ENCODE results near the gene PEPD. TPM values are rescaled to one million over a fixed set of nuclear protein-coding genes. Genes with fewer than 3 reads are reported as not detected.

The PEPD gene
- total and polyA plus RNA-seq, 10 of the 15 experiments (the other 5 are each of a cell fraction or from before 2014, with no cell fraction given): 1.4 to 52.0 (median 20.2) TPM

DNA sequence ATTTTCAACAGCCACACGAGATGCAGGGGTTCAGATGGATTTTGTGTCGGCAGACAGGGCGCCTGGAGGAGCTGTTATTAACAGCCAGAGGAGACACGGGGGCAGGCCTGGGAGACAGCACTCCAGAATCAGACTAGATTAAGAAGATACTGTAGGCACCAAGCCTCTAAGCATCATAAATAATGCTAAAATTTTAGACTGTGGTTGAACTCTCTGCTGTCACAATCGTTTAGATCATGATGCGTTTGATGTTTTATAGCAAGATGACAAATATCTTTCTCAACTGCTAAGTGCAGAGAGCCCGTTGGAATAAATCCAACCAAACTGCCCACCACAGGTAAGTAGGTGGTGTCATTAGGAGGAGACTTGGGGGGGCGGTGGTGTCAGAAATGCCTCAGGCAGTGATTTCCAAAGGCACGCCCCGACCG lies 84.2 kb downstream of the PEPD start:
- FAIRE-seq (no peak), ATAC-seq (no peak), DNase-seq (ENCODE audit: low read depth, low spot score) (no peak)
- no TSS peak for BruUV-seq (replicated peaks)
- RAD21 ChIA-PET (ENCODE audit: unreplicated experiment): no interaction called here
- Histone ChIP-seq H3K9me3 (replicated peaks; ENCODE audit: control insufficient read depth, insufficient read depth, low read length) (no peaks in the 10 kb centered on the region), H3K4me2 (ENCODE audit: control insufficient read depth, insufficient read depth) (no peak overlapping the region), H4K20me1 (ENCODE audit: control insufficient read depth, insufficient read depth) (no peaks in the 10 kb centered on the region), H3K27me3 (replicated peaks in 1 of 2; ENCODE audit: control insufficient read depth in 2 of 2, insufficient read depth in 2 of 2, low read length in 1 of 2) (no peaks in the 10 kb centered on the region), H3K9ac (ENCODE audit: control insufficient read depth, insufficient read depth, low read length) (no peak overlapping the region), H2AFZ (ENCODE audit: control insufficient read depth, low read depth, low read length) (no peak overlapping the region), H3K27ac (ENCODE audit: control insufficient read depth, insufficient read depth) (no peak overlapping the region), H3K4me3 (no peak overlapping the region), H3K36me3 (ENCODE audit: control insufficient read depth in 2 of 2, insufficient read depth in 2 of 2, low read length in 1 of 2) (no peaks in the 10 kb centered on the region), H3K4me1 (ENCODE audit: control insufficient read depth, insufficient read depth, low read length) (no peaks in the 10 kb centered on the region), H3K79me2 (ENCODE audit: control insufficient read depth, insufficient read depth, low read length) (no peaks in the 10 kb centered on the region)
- in situ Hi-C loops (cut with MboI): no loop called here
- no peak for TF ChIP-seq RCOR1 (conservative IDR thresholded peaks at IDR 0.05; ENCODE audit: low read depth, low read length)
- no peak for TF ChIP-seq FOXM1 (IDR thresholded peaks at IDR 0.05; ENCODE audit: low read depth, low read length)
- no peak for TF ChIP-seq KAT2A (conservative IDR thresholded peaks at IDR 0.05; ENCODE audit: control insufficient read depth, low read depth, low read length)
- TF ChIP-seq, protein P1, sequence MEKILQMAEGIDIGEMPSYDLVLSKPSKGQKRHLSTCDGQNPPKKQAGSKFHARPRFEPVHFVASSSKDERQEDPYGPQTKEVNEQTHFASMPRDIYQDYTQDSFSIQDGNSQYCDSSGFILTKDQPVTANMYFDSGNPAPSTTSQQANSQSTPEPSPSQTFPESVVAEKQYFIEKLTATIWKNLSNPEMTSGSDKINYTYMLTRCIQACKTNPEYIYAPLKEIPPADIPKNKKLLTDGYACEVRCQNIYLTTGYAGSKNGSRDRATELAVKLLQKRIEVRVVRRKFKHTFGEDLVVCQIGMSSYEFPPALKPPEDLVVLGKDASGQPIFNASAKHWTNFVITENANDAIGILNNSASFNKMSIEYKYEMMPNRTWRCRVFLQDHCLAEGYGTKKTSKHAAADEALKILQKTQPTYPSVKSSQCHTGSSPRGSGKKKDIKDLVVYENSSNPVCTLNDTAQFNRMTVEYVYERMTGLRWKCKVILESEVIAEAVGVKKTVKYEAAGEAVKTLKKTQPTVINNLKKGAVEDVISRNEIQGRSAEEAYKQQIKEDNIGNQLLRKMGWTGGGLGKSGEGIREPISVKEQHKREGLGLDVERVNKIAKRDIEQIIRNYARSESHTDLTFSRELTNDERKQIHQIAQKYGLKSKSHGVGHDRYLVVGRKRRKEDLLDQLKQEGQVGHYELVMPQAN (conservative IDR thresholded peaks at IDR 0.05): no peak
- POLR2A ChIA-PET: no interaction called here
- WGBS (ENCODE audit: insufficient coverage, insufficient replicate concordance, low lambda C conversion rate, missing lambda C conversion rate): 61% methylated on average over 11 of the region's 11 CpGs
- SMC1A ChIA-PET (ENCODE audit: uncharacterized antibody, unreplicated experiment): no interaction called here
- intact Hi-C loops (cut with micrococcal nuclease; ENCODE audit: unreplicated experiment): no loop called here
- CTCF ChIA-PET: no interaction called here
